ENCODE measurements around the gene TNFAIP8. TPM values are rescaled to one million over a fixed set of nuclear protein-coding genes. Genes with fewer than 3 reads are reported as not detected.

The TNFAIP8 gene
- total and polyA plus RNA-seq, 2 donors (not counting 1 experiment from before 2014, with no cell fraction given), result 67.3 to 109 TPM

DNA sequence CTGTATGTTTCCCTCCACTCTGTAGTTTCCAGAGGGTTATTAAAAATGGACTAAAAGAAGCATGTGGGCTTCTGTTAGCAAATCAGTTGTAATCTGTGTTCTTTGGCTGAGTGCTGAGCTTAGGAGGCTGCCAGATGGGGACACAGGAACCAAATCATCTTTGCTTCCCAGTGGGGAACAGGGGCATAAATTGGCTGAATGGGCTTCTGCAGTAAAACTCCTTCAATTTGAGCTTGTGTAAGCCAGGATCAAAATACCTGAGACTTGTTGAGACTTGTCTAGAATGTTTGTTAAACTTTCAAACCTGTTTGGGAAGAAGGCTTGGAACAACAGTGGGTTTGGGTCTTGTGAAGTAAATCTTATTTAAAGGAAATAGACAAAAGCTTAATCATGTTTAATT lies 32.2 kb upstream of the TNFAIP8 start:
- no peaks in the 10 kb centered on the region for H3K27me3 Mint-ChIP-seq
- intact Hi-C loops (cut with micrococcal nuclease), result no loop called here
- Histone ChIP-seq H3K27me3 (replicated peaks in 1 of 4; ENCODE audit: control extremely low read depth in 1 of 4, control insufficient read depth in 3 of 4, insufficient read depth in 4 of 4, low read length in 3 of 4) (no peaks in the 10 kb centered on the region), H3K9me3 (ENCODE audit: control extremely low read depth in 1 of 3, control insufficient read depth in 2 of 3, insufficient read depth in 1 of 3, low read length in 2 of 3) (no peaks in the 10 kb centered on the region), H3K4me3 (ENCODE audit: control extremely low read depth in 1 of 5, extremely low read depth in 1 of 5, insufficient read depth in 1 of 5, low read depth in 2 of 5, low read length in 4 of 5) (no peak overlapping the region), H2AFZ (ENCODE audit: insufficient read depth, low read depth, low read length, poor library complexity, severe bottlenecking) (peak overlapping the region; percentile 35), H3K79me2 (ENCODE audit: control insufficient read depth, insufficient read depth, low read length) (peaks cover 100% of the 10 kb centered on the region), H3K27ac (ENCODE audit: low read length in 2 of 2) (peak overlapping the region in 1 of 2 donors; percentile 69), H3K4me2 (replicated peaks; ENCODE audit: low read depth, low read length, poor library complexity, severe bottlenecking) (peak overlapping the region; percentile 49), H4K20me1 (ENCODE audit: control insufficient read depth, insufficient read depth, low read length, poor library complexity, severe bottlenecking) (peaks cover 12% of the 10 kb centered on the region), H3K4me1 (ENCODE audit: control insufficient read depth in 2 of 2, insufficient read depth in 2 of 2, low read length in 2 of 2) (peaks cover 80 to 90% of the 10 kb centered on the region in 2 donors), H3K36me3 (replicated peaks in 1 of 2; ENCODE audit: control extremely low read depth in 1 of 2, control insufficient read depth in 1 of 2, extremely low read depth in 1 of 2, insufficient read depth in 2 of 2, low read length in 1 of 2) (no peaks in the 10 kb centered on the region), H3K9ac (ENCODE audit: low read length) (no peak overlapping the region)
- H3K4me1 Mint-ChIP-seq, result peaks cover 92% of the 10 kb centered on the region
- ChIA-PET CTCF (interaction anchor here (1.2 to 1.5 kb wide), 2 partner anchors 13 to 36 kb away, joined by 3 read pairs; no protein-coding TSS in a partner anchor), POLR2A (interaction anchor here (0.6 to 1.2 kb wide), 3 partner anchors 9 to 49 kb away, joined by 3 to 7 read pairs (median 7); no protein-coding TSS in a partner anchor)
- peak overlapping the region; percentile 66 for H3K27ac Mint-ChIP-seq
- no peaks in the 10 kb centered on the region for H3K9me3 Mint-ChIP-seq (ENCODE audit: insufficient read depth)
- TF ChIP-seq EZH2 (IDR thresholded peaks at IDR 0.05; ENCODE audit: borderline replicate concordance, insufficient read depth, low read depth, low read length, poor library complexity, severe bottlenecking) (no peak), CTCF (IDR thresholded peaks at IDR 0.05) (no peak)
- no peak for ATAC-seq (ENCODE audit: low read depth)
- no peak overlapping the region for H3K4me3 Mint-ChIP-seq
- DNase-seq, result no peak

DNA sequence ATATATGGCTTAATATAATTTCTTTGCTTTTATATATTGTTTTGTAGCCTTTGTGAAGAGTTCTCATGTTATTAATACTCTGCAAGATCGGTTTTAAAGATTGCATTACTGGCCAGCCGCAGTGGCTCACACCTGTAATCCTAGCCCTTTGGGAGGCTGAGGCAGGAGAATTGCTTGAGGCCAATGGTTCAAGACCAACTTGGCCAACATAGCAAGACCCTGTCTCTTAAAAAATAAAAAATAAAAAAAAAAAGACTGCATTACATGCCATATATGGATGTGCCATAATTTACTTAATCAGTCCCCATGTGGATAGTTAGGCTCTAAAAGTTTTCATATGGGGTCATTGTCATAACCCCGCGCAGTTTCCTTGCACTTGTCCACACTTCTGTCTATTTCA lies 31.0 kb upstream of the TNFAIP8 start:
- no peak for TF ChIP-seq CTCF (IDR thresholded peaks at IDR 0.05)
- no peak for TF ChIP-seq EZH2 (IDR thresholded peaks at IDR 0.05; ENCODE audit: borderline replicate concordance, insufficient read depth, low read depth, low read length, poor library complexity, severe bottlenecking)
- no peak overlapping the region for H3K27ac Mint-ChIP-seq
- ChIA-PET CTCF (interaction anchor here (0.7 to 1.5 kb wide), 2 partner anchors 12 to 24 kb away, joined by 3 to 4 read pairs; no protein-coding TSS in a partner anchor), POLR2A (no interaction called here)
- Histone ChIP-seq H3K9ac (ENCODE audit: low read length) (no peak overlapping the region), H3K4me2 (replicated peaks; ENCODE audit: low read depth, low read length, poor library complexity, severe bottlenecking) (no peak overlapping the region), H3K4me3 (ENCODE audit: control extremely low read depth in 1 of 5, extremely low read depth in 1 of 5, insufficient read depth in 1 of 5, low read depth in 2 of 5, low read length in 4 of 5) (no peak overlapping the region), H4K20me1 (ENCODE audit: control insufficient read depth, insufficient read depth, low read length, poor library complexity, severe bottlenecking) (peaks cover 12% of the 10 kb centered on the region), H3K36me3 (replicated peaks in 1 of 2; ENCODE audit: control extremely low read depth in 1 of 2, control insufficient read depth in 1 of 2, extremely low read depth in 1 of 2, insufficient read depth in 2 of 2, low read length in 1 of 2) (peaks cover 0 to 1% of the 10 kb centered on the region in 2 experiments), H3K4me1 (ENCODE audit: control insufficient read depth in 2 of 2, insufficient read depth in 2 of 2, low read length in 2 of 2) (peaks cover 79 to 81% of the 10 kb centered on the region in 2 donors), H2AFZ (ENCODE audit: insufficient read depth, low read depth, low read length, poor library complexity, severe bottlenecking) (no peak overlapping the region), H3K27me3 (replicated peaks in 1 of 4; ENCODE audit: control extremely low read depth in 1 of 4, control insufficient read depth in 3 of 4, insufficient read depth in 4 of 4, low read length in 3 of 4) (no peaks in the 10 kb centered on the region), H3K27ac (ENCODE audit: low read length in 2 of 2) (peak overlapping the region in 1 of 2 donors; percentile 69), H3K9me3 (ENCODE audit: control extremely low read depth in 1 of 3, control insufficient read depth in 2 of 3, insufficient read depth in 1 of 3, low read length in 2 of 3) (no peaks in the 10 kb centered on the region), H3K79me2 (ENCODE audit: control insufficient read depth, insufficient read depth, low read length) (peaks cover 100% of the 10 kb centered on the region)
- intact Hi-C loops (cut with micrococcal nuclease), result loop anchor here (1.0 kb wide), 2 partner anchors 8 to 10 kb away; no protein-coding TSS in a partner anchor
- WGBS (ENCODE audit: insufficient coverage), result no CpG with 5 or more reads among the region's 4 CpGs
- no peak for ATAC-seq (ENCODE audit: low read depth)
- H3K4me3 Mint-ChIP-seq, result no peak overlapping the region
- no peaks in the 10 kb centered on the region for H3K27me3 Mint-ChIP-seq
- no peaks in the 10 kb centered on the region for H3K9me3 Mint-ChIP-seq (ENCODE audit: insufficient read depth)
- H3K4me1 Mint-ChIP-seq, result peaks cover 90% of the 10 kb centered on the region
- DNase-seq, result no peak
